HepG2 (cell line): Measurements from ENCODE around the gene WDR31. TPM values are rescaled to one million over a fixed set of nuclear protein-coding genes. Genes with fewer than 3 reads are reported as not detected.

Experiments
- ARID5B ChIP-seq: IDR thresholded peaks from 2 replicates; pipeline ENCODE4 v1.4.0; 2020; ENCODE audit warnings: mild to moderate bottlenecking, missing genetic modification reagents
- CREBL2 ChIP-seq: sonication (generic); formaldehyde crosslinking; IDR thresholded peaks from 2 replicates; pipeline ENCODE4 v1.8.1; 2023; ENCODE audit warnings: missing genetic modification reagents, mild to moderate bottlenecking, borderline replicate concordance
- ETV5 ChIP-seq: IDR thresholded peaks from 2 replicates; pipeline ENCODE4 v1.6.1; 2018; ENCODE audit warnings: missing biosample characterization, missing genetic modification reagents, inconsistent platforms, borderline replicate concordance
- HNRNPK ChIP-seq: fragments of 200-400 bp; formaldehyde crosslinking; IDR thresholded peaks from 2 replicates; pipeline ENCODE4 v1.6.1; 2018; ENCODE audit warnings: low read length, low read depth, moderate library complexity, mild to moderate bottlenecking; ENCODE audit not compliant: poor library complexity, severe bottlenecking
- IRF2 ChIP-seq: IDR thresholded peaks from 2 replicates; pipeline ENCODE4 v1.6.1; 2018; ENCODE audit warnings: missing genetic modification reagents, missing compliant biosample characterization
- PAXIP1 ChIP-seq: sonication (generic); formaldehyde crosslinking; conservative IDR thresholded peaks from 2 replicates; pipeline ENCODE4 v1.4.0; 2020; ENCODE audit warnings: mild to moderate bottlenecking, missing genetic modification reagents, moderate library complexity
- PLRG1 ChIP-seq: fragments of 450-650 bp; conservative IDR thresholded peaks from 2 replicates; pipeline ENCODE4 v1.6.1; 2016
- SOX5 ChIP-seq: IDR thresholded peaks from 2 replicates; pipeline ENCODE4 v1.6.1; 2016; ENCODE audit warnings: borderline replicate concordance
- polyA plus RNA-seq, 8 experiments: library from polyadenylated mRNA; depleted of rRNA in 3 of 8; stranded (reverse) in 7 of 8; unstranded in 1 of 8; fragments of >200 nt; fragmentation: Illumina TruSeq in 4 of 8; extraction: Trizol in 4 of 8; gene quantifications; 2 replicates each; pipeline versions ENCODE4 v1.2.1 to v1.2.3, GENCODE V29; 2011 to 2016; ENCODE audit warnings: low read depth in 4 of 8, missing spikeins in 1 of 8, mixed read lengths in 1 of 8; ENCODE audit not compliant: insufficient read depth in 1 of 8
- total RNA-seq, 5 experiments: library from RNA; depleted of rRNA; stranded (reverse); fragments of >200 nt; fragmentation: Illumina TruSeq; extraction: Trizol; gene quantifications; 2 replicates each; pipeline ENCODE4 v1.2.3, GENCODE V29; 2016; ENCODE audit warnings: low read depth in 1 of 5

The WDR31 gene
- total and polyA plus RNA-seq, 2 of the 13 experiments (the other 11 are each of a cell fraction or from before 2014, with no cell fraction given), result 0.33 to 1.7 TPM

- TF ChIP-seq ETV5 (CRISPR knock-in tag) (peak; percentile 17; the same call in 1 of the 2 replicates), PLRG1 (no peak), HNRNPK (peak; percentile 44), PAXIP1 (no peak; the same call in 1 of the 2 replicates), SOX5 (CRISPR knock-in tag) (0 out of 2 replicates have a peak, but pooled peaks have one; percentile 8), ARID5B (CRISPR knock-in tag) (0 out of 2 replicates have a peak, but pooled peaks have one; percentile 9), CREBL2 (CRISPR knock-in tag) (no peak), IRF2 (CRISPR knock-in tag) (no peak)
Observed at GRCh38 chr9:113380869-113381378, 40.8 kb upstream of the WDR31 start (continued).
